HG03103 (cell line): ENCODE measurements around the gene UBQLN3.

Source experiments
- ATAC-seq: cut with Tn5 transposase; IDR thresholded peaks from one replicate; pipeline ENCODE4 v1.9.1; 2021; ENCODE audit warnings: low read depth; ENCODE audit not compliant: unreplicated experiment

Gene UBQLN3

GRCh38 chr11:5507177-5507932 lies 2.4 kb downstream of the UBQLN3 start:
- ATAC-seq = no peak

- ATAC-seq = no peak
These were observed 4.3 kb downstream of the UBQLN3 start for GRCh38 chr11:5505363-5506048.

- ATAC-seq = no peak
These were observed 5.3 kb downstream of the UBQLN3 start for GRCh38 chr11:5504403-5504921.

- no peak for ATAC-seq
These were observed 9.4 kb downstream of the UBQLN3 start for GRCh38 chr11:5500393-5500801.

GRCh38 chr11:5499671-5500070 lies 10.1 kb downstream of the UBQLN3 start:
- no peak for ATAC-seq

GRCh38 chr11:5489576-5490357 lies 20.0 kb downstream of the UBQLN3 start:
- no peak for ATAC-seq

- ATAC-seq = no peak
These were observed 20.9 kb downstream of the UBQLN3 start for GRCh38 chr11:5488798-5489399.

- ATAC-seq = no peak
These were observed 21.4 kb downstream of the UBQLN3 start, which contains the start of gene OR52D1 for GRCh38 chr11:5488385-5488784. Gene OR52D1, plus strand, starts transcription at chr11:5488685. Its CDS starts 22 bp downstream, at chr11:5488707.

GRCh38 chr11:5486421-5486820 lies 23.3 kb downstream of the UBQLN3 start:
- no peak for ATAC-seq

- no peak for ATAC-seq
These were observed 23.8 kb downstream of the UBQLN3 start for GRCh38 chr11:5486003-5486402.

GRCh38 chr11:5476186-5476819 lies 33.5 kb downstream of the UBQLN3 start:
- ATAC-seq = peak; percentile 94

GRCh38 chr11:5473921-5474320 lies 35.8 kb downstream of the UBQLN3 start:
- ATAC-seq = no peak

GRCh38 chr11:5467527-5467926 lies 42.2 kb downstream of the UBQLN3 start:
- no peak for ATAC-seq

- no peak for ATAC-seq
These were observed 48.7 kb downstream of the UBQLN3 start for GRCh38 chr11:5460983-5461621.
